Heart right ventricle (tissue), 16 donors: ENCODE measurements around the gene ZNF484. TPM values are rescaled to one million over a fixed set of nuclear protein-coding genes. Genes with fewer than 3 reads are reported as not detected.
A peak's percentile ranks its signal among the peaks of the same experiment; 100 is the strongest.
"Not testable (repeated sequence)": the region's sequence is repeated elsewhere in the genome, so short reads cannot be mapped to it uniquely, and the experiment has no call there.

Experiments used
- ATAC-seq, 8 donors: fragments of 200-7000 bp; cut with Tn5 transposase; one replicate each; pipeline ENCODE4 v1.9.1; 2020; ENCODE audit warnings: mild to moderate bottlenecking in 8 of 8, moderate library complexity in 8 of 8, moderate number of reproducible peaks in 1 of 8
- DNase-seq, 2 donors: peaks; one replicate each; pipeline ENCODE4 v3.0.0-alpha.2; 2020
- H3K27ac ChIP-seq, 10 donors: fragments of 200-600 bp; sonication (generic) in 2 of 10; one replicate each; pipeline versions ENCODE4 v1.5.0 to v1.8.0; 2020 to 2022; ENCODE audit warnings: mild to moderate bottlenecking in 3 of 10
- H3K27me3 ChIP-seq, 7 donors: fragments of 200-600 bp; one replicate each; pipeline ENCODE4 v1.8.0; 2021 to 2022; ENCODE audit warnings: mild to moderate bottlenecking in 2 of 7
- H3K36me3 ChIP-seq, 9 donors: fragments of 200-600 bp; sonication (generic) in 1 of 9; one replicate each; pipeline versions ENCODE4 v1.5.0 to v1.8.0; 2020 to 2022; ENCODE audit warnings: mild to moderate bottlenecking in 2 of 9
- H3K4me1 ChIP-seq, 9 donors: fragments of 200-600 bp; sonication (generic) in 1 of 9; one replicate each; pipeline versions ENCODE4 v1.5.0 to v1.8.0; 2020 to 2022; ENCODE audit warnings: mild to moderate bottlenecking in 4 of 9
- H3K4me3 ChIP-seq, 10 donors: fragments of 200-600 bp; sonication (generic) in 2 of 10; one replicate each; pipeline versions ENCODE4 v1.5.0 to v1.8.0; 2020 to 2022; ENCODE audit warnings: mild to moderate bottlenecking in 7 of 10, moderate library complexity in 2 of 10
- H3K9me3 ChIP-seq, 11 donors: fragments of 200-600 bp in 10 of 11; sonication (generic) in 2 of 11; one replicate each; pipeline versions ENCODE4 v1.5.0 to v1.8.0; 2013 to 2022; ENCODE audit warnings: mild to moderate bottlenecking in 2 of 11, control low read depth in 1 of 11, moderate library complexity in 1 of 11
- WGBS, 2 donors: extraction: QIAGEN DNeasy Blood & Tissue Kit; methylation state at CpG; one replicate each; pipeline ENCODE4 v1.1.7; 2013; ENCODE audit warnings: inconsistent platforms in 1 of 2; 5-methylcytosine and 5-hydroxymethylcytosine counted together
- intact Hi-C, 10 donors: fragments of 100-400 bp; cut with DNase I; formaldehyde crosslinking; loops; one replicate each; pipeline versions ENCODE4 v1.11.1 to v1.14.2; 2022
- polyA plus RNA-seq, 2 donors: library from polyadenylated mRNA; stranded (reverse); fragments of 200-250 nt; gene quantifications; one replicate each; pipeline ENCODE4 v1.2.3, GENCODE V29; 2013
- total RNA-seq, 10 donors: library from RNA; stranded (reverse); fragmentation: NEBNext Ultra II Directional in 3 of 10; extraction: Animal tissue kit (Norgen Biotek cat#: 25700) in 3 of 10; gene quantifications; one replicate each; pipeline versions ENCODE4 v1.2.1 to v1.2.4, GENCODE V29; 2021 to 2023
- TF ChIP-seq, protein P1 (sequence below), 9 donors: fragments of 200-600 bp; sonication (generic) in 2 of 9; IDR thresholded peaks; one replicate each; pipeline versions ENCODE4 v1.5.0 to v1.8.0; 2021 to 2022; ENCODE audit warnings: antibody characterized with exemption in 9 of 9, mild to moderate bottlenecking in 5 of 9, moderate library complexity in 1 of 9
- donor health status: Arrhythmogenic right ventricular cardiomyopathy.
- donor health status: ischemic (EF 13 %, LVEDD 7.1; RV severe dilation, severe dysfunction).
- donor health status: healthy with polysubstance abuse.
- donor health status: DM: no; HTN: yes; CAD: no.
- donor health status: DM: no; HTN: no; CAD: no.
- donor health status: ischemic (EF 25% LVEDD 6.9; RV normal size, moderate dysfunction).
- donor health status: ischemic (EF 25% LVEDD 5.7; RV mildly dilated, moderate dysfunction).
- donor health status: healthy.
- donor health status: DM: yes; HTN: yes; CAD: no.
- donor health status: Ischemic cardiomyopathy.
- donor health status: ischemic (EF 35%, LVEDD 5.7; RV mildly dilated, moderate dysfunction).
- donor health status: nonischemic (EF 11% LVEDD 7.7; RV severe dilation, severe dysfunction).
- donor health status: DM: yes; HTN: yes; CAD: no.
- donor health status: PGD.
- donor health status: ischemic (EF 29% LVEDD 5.4; RV normal size, mild dysfunction).
- donor health status: nonischemic (EF 23%, LVEDD 6.1; RV moderate dilation, normal function).

Gene ZNF484
- total and polyA plus RNA-seq, 12 donors = 0.71 to 7.8 (median 6.2) TPM

DNA sequence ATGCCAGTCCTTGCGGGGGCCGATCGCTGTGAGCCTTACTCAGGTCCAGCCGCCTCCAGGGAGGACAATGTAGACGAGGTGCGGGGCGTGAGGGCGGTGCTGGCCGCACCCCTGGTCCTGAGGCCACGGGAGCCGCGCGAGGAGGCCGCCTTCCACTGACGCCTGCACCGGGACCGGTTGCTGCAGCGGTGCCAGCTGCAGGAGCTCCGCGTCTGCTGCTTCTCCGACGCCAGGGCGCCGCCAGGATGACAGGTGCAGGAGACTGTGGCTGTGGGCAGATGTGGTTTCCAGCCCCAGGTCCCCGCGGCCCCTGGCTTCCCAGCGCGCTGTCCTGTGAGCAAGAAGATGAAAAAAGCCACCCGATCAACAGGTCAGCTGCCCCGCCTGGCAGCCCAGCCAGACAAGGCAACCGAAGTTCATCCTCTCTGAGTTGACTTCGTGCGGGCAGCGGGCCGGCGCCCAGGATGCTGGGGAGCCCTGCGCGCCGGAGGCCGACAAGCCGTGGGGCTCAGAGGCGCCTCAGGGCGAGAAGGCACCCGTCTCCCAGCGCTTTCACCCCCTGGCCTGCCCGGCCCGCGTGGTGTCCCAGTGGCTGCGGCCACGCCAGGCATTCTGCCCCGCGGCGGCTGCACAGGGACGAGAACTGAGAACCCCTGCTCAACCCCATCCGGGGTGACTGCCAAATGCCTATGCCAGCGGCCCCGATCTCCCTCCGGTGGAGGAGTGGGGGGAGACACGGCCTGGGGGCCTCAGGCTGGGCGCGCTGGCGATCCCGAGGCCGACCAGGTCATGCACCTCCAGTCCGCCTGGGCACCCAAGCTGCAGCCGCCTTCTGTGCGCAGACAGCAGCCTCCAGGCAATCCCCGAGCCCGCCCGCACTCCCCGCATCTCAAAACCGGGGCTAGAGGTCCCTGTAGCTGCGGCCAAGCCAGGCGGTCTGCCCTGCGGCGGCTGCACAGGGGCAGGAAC, 69.8 kb downstream of the ZNF484 start:
- Histone ChIP-seq H3K4me1 (peaks cover 3 to 35% (median 28%) of the 10 kb centered on the region in 9 donors), H3K27ac (no peak overlapping the region), H3K27me3 (peaks cover 32 to 98% (median 97%) of the 10 kb centered on the region in 7 donors), H3K9me3 (no peaks in the 10 kb centered on the region), H3K36me3 (no peaks in the 10 kb centered on the region), H3K4me3 (peak overlapping the region in 6 of 10 donors; percentile 8 to 40 (median 27))
- DNase-seq (peak in 1 of 2 donors; percentile 14), ATAC-seq (peak; percentile 13 to 55 (median 32))
- WGBS, 2 donors = 3 to 4% methylated on average over 74 to 76 of the region's 76 CpGs
- TF ChIP-seq, protein P1, sequence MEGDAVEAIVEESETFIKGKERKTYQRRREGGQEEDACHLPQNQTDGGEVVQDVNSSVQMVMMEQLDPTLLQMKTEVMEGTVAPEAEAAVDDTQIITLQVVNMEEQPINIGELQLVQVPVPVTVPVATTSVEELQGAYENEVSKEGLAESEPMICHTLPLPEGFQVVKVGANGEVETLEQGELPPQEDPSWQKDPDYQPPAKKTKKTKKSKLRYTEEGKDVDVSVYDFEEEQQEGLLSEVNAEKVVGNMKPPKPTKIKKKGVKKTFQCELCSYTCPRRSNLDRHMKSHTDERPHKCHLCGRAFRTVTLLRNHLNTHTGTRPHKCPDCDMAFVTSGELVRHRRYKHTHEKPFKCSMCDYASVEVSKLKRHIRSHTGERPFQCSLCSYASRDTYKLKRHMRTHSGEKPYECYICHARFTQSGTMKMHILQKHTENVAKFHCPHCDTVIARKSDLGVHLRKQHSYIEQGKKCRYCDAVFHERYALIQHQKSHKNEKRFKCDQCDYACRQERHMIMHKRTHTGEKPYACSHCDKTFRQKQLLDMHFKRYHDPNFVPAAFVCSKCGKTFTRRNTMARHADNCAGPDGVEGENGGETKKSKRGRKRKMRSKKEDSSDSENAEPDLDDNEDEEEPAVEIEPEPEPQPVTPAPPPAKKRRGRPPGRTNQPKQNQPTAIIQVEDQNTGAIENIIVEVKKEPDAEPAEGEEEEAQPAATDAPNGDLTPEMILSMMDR (IDR thresholded peaks at IDR 0.05) = no peak
- intact Hi-C loops = no loop called here

DNA sequence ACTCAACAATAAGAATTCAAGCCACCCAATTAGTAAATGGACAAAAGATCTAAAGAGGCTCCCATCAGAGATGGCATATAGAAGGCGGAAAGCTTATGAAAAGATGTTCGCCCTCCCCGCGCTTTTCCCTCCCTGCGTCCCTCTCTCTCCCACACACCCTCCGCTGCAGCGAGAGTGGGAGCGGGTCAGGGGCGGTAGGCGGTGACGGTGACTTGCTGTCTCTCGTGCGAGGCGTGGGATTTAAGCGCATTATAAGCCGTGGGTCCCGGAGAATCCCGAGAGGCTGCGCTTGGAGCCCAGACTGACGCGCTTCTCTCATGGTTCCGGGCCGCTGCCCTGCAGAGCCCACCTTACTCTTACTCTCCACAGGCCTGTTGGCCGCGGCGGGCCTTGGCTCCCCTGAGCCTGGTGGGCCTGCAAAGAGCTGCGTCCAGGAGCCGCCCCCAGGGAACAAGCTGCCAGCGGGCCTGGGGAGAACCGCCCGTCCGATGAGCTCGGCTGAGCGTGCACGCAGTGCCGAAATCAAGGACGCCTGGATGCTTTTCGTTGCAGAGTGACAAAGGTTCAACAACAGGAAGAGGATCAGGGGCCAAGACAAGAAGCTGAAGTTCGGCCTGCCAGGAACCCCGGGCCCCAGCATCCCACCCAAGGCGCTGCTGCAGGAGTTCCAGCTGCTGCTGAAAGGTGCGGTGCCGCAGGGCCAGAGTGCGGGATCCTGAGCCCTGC, 70.6 kb downstream of the ZNF484 start:
- peak overlapping the region in 2 of 10 donors; percentile 13 to 31 for H3K4me3 ChIP-seq
- peak in 1 of 8 donors; percentile 31 for ATAC-seq
- peaks cover 27 to 98% (median 91%) of the 10 kb centered on the region in 7 donors for H3K27me3 ChIP-seq
- H3K9me3 ChIP-seq = no peaks in the 10 kb centered on the region
- H3K36me3 ChIP-seq = no peaks in the 10 kb centered on the region
- intact Hi-C loops = no loop called here
- TF ChIP-seq, protein P1 (IDR thresholded peaks at IDR 0.05) = no peak
- 10 to 11% methylated on average over 44 of the region's 44 CpGs for WGBS, 2 donors
- peak in 1 of 2 donors; percentile 17 for DNase-seq
- no peak overlapping the region for H3K27ac ChIP-seq
- peaks cover 3 to 35% (median 28%) of the 10 kb centered on the region in 9 donors for H3K4me1 ChIP-seq

DNA sequence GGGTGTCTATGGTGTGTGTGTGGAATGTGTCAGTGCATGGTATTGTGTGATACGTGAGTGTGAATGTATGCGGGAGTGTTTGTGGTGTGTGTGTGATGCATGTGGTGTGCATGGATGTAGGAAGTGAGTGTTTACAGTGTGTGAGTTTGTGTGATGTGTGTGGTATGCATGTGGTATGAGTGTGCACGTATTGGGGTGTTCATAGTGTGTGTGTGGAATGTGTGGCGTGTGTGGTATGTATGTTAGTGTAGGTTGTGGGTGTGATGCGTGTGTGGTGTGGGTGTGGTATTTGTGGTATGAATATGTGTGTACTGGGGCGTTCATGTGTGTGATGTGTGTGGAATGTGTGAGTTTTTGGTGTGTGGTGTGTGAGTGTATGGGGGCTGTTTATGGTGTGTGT, 73.1 kb downstream of the ZNF484 start:
- Histone ChIP-seq H3K4me1 (peaks cover 3 to 28% (median 25%) of the 10 kb centered on the region in 9 donors), H3K27ac (no peak overlapping the region), H3K27me3 (peaks cover 19 to 86% (median 71%) of the 10 kb centered on the region in 7 donors), H3K9me3 (no peaks in the 10 kb centered on the region), H3K36me3 (no peaks in the 10 kb centered on the region), H3K4me3 (no peak overlapping the region)
- ATAC-seq (no peak), DNase-seq (no peak)
- WGBS, 2 donors = 79 to 87% methylated on average over 6 of the region's 6 CpGs
- intact Hi-C loops = no loop called here
- TF ChIP-seq, protein P1 (IDR thresholded peaks at IDR 0.05) = no peak

DNA sequence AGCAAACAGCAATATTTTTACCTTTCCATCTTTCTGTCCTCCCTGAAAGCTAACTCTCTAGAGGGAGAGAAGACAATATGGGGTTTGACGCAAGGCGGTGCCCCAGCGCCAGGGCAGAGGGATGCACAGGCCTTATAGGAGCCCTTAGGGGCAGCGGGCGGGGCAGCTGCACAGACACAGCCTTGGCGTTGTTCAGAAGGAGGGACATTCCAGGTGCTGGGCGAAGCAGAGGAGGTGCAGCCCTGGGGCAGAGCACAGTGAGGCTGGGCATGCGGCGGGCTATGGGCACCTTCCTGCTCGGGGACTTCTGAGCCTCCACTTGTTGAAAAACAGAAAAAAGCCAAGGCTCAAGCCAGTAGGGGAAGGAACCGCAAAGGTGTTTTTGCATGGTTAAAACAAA, 79.5 kb downstream of the ZNF484 start:
- Histone ChIP-seq H3K4me1 (no peaks in the 10 kb centered on the region), H3K27ac (no peak overlapping the region), H3K36me3 (no peaks in the 10 kb centered on the region), H3K4me3 (no peak overlapping the region), H3K27me3 (peaks cover 4 to 75% (median 29%) of the 10 kb centered on the region in 7 donors), H3K9me3 (no peaks in the 10 kb centered on the region)
- TF ChIP-seq, protein P1 (IDR thresholded peaks at IDR 0.05) = no peak
- intact Hi-C loops = loop anchor here in 3 of 10 donors (10.0 kb wide), 1 partner anchor 664 kb away; no protein-coding TSS in a partner anchor
- no peak for ATAC-seq
- 90 to 95% methylated on average over 11 of the region's 11 CpGs for WGBS, 2 donors
- no peak for DNase-seq

DNA sequence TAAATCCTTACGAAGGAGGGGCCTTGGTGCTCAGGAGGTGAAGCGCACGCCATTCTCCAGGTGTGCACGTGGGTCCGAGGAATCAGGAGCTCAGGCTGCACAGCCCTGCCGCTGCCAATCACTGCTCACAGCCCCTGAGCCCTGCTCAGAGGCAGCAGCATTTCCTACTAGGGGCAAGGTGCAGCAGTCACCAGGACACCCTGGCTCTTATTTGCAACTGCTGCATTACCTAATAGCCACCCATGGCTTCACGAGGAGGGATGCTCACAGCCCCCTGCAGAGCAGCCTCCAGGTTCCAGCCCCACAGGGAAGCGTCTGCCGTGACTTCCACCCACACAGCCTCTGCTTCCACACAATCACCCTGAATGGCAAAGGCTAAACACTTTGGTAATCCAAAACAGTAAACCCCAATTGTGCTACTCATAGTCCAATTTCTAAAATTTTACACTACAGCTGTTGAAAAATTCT, 81.5 kb downstream of the ZNF484 start:
- not testable (repeated sequence) for H3K9me3 ChIP-seq, DNase-seq, H3K27ac ChIP-seq, ATAC-seq, H3K36me3 ChIP-seq, H3K4me1 ChIP-seq, H3K4me3 ChIP-seq
- 48 to 51% methylated on average over 9 of the region's 9 CpGs for WGBS, 2 donors
- peaks cover 4 to 64% (median 27%) of the 10 kb centered on the region in 7 donors for H3K27me3 ChIP-seq
- intact Hi-C loops = loop anchor here in 3 of 10 donors (10.0 kb wide), 1 partner anchor 662 kb away; no protein-coding TSS in a partner anchor
